IMR-90 (cell line): Measurements from ENCODE around the gene GPI. TPM values are rescaled to one million over a fixed set of nuclear protein-coding genes. Genes with fewer than 3 reads are reported as not detected.

Source experiments
- ATAC-seq: fragments of 200-7000 bp; cut with Tn5 transposase; 2 replicates; pipeline ENCODE4 v1.9.1; 2020; ENCODE audit warnings: low read depth, mild to moderate bottlenecking, moderate library complexity
- BruUV-seq: library from RNA; stranded (reverse); fragments of 400-500 nt; replicated peaks from 2 replicates; lab custom pipeline; 2021; lab: Mats Ljungman, UMichigan
- CTCF ChIA-PET: fragments of 300-600 bp; formaldehyde crosslinking; extraction: SDS; loops from one replicate; lab custom pipeline; 2021; ENCODE audit warnings: antibody characterized with exemption; lab: Yijun Ruan, JAX
- POLR2A ChIA-PET: fragments of 300-600 bp; sonication (Branson Sonifier 250); formaldehyde crosslinking; loops from one replicate; lab custom pipeline; 2022; ENCODE audit warnings: antibody characterized with exemption; ENCODE audit not compliant: unreplicated experiment; lab: Charles Lee
- DNase-seq: peaks from one replicate; pipeline ENCODE4 v3.0.0; 2013
- H2AFZ ChIP-seq: replicated peaks from 2 replicates; pipeline ENCODE3; 2013; ENCODE audit warnings: low read length, mild to moderate bottlenecking; ENCODE audit not compliant: poor library complexity
- H2AK5ac ChIP-seq: 2 replicates; pipeline ENCODE4 v1.6.1; 2013; ENCODE audit warnings: low read depth, low read length, inconsistent platforms
- H2AK9ac ChIP-seq: replicated peaks from 2 replicates; pipeline ENCODE3; 2013; ENCODE audit warnings: mild to moderate bottlenecking, low read depth, low read length, moderate library complexity; ENCODE audit not compliant: poor library complexity
- H2BK120ac ChIP-seq: 2 replicates; pipeline ENCODE4 v1.6.1; 2013; ENCODE audit warnings: low read depth, low read length, inconsistent platforms
- H2BK15ac ChIP-seq: 3 replicates; pipeline ENCODE4 v1.6.1; 2013; ENCODE audit warnings: low read depth, low read length, inconsistent platforms
- H2BK20ac ChIP-seq: 2 replicates; pipeline ENCODE4 v1.6.1; 2013; ENCODE audit warnings: low read depth, mild to moderate bottlenecking, inconsistent platforms, low read length, moderate library complexity
- H2BK5ac ChIP-seq: 2 replicates; pipeline ENCODE4 v1.6.1; 2013; ENCODE audit warnings: mild to moderate bottlenecking, low read depth, low read length, inconsistent platforms; ENCODE audit not compliant: poor library complexity, severe bottlenecking
- H3K14ac ChIP-seq: replicated peaks from 2 replicates; pipeline ENCODE4 v1.6.1; 2013; ENCODE audit warnings: low read depth, low read length, inconsistent platforms
- H3K18ac ChIP-seq: 2 replicates; pipeline ENCODE4 v1.6.1; 2013; ENCODE audit warnings: low read depth, low read length, control low read depth
- H3K23ac ChIP-seq: 2 replicates; pipeline ENCODE4 v1.6.1; 2013; ENCODE audit warnings: low read depth, low read length, inconsistent platforms
- H3K27ac ChIP-seq: 2 replicates; pipeline ENCODE4 v1.5.1; 2013; ENCODE audit warnings: mild to moderate bottlenecking, control low read depth, low read length; ENCODE audit not compliant: insufficient read depth
- H3K27me3 ChIP-seq: 2 replicates; pipeline ENCODE4 v1.6.1; 2013; ENCODE audit warnings: low read length; ENCODE audit not compliant: control insufficient read depth, insufficient read depth
- H3K36me3 ChIP-seq: 2 replicates; pipeline ENCODE4 v1.6.1; 2013; ENCODE audit warnings: low read length, mixed read lengths; ENCODE audit not compliant: control insufficient read depth, insufficient read depth
- H3K4ac ChIP-seq: 2 replicates; pipeline ENCODE4 v1.6.1; 2013; ENCODE audit warnings: low read depth, low read length, inconsistent platforms
- H3K4me1 ChIP-seq: 2 replicates; pipeline ENCODE4 v1.6.1; 2013; ENCODE audit warnings: low read length, mixed read lengths; ENCODE audit not compliant: control insufficient read depth, insufficient read depth
- H3K4me2 ChIP-seq: 2 replicates; pipeline ENCODE4 v1.6.1; 2013; ENCODE audit warnings: low read depth, mild to moderate bottlenecking, control low read depth, low read length, moderate library complexity
- H3K4me3 ChIP-seq: 2 replicates; pipeline ENCODE4 v1.5.1; 2013; ENCODE audit warnings: low read depth, mild to moderate bottlenecking, control low read depth, low read length, moderate library complexity; ENCODE audit not compliant: insufficient read depth
- H3K56ac ChIP-seq: 2 replicates; pipeline ENCODE4 v1.6.1; 2013; ENCODE audit warnings: low read length, inconsistent platforms; ENCODE audit not compliant: insufficient read depth; ENCODE audit errors: extremely low read depth
- H3K79me1 ChIP-seq, 2 experiments: 2 replicates each; pipeline ENCODE4 v1.6.1; 2013; ENCODE audit warnings: low read length in 2 of 2, inconsistent platforms in 1 of 2, low read depth in 1 of 2
- H3K9ac ChIP-seq: 2 replicates; pipeline ENCODE4 v1.6.1; 2013; ENCODE audit warnings: low read depth, low read length, control low read depth
- H3K9me1 ChIP-seq: 2 replicates; pipeline ENCODE4 v1.6.1; 2013; ENCODE audit warnings: low read length, inconsistent platforms; ENCODE audit not compliant: insufficient read depth
- H3K9me3 ChIP-seq: 2 replicates; pipeline ENCODE4 v1.6.1; 2013; ENCODE audit warnings: low read length; ENCODE audit not compliant: control insufficient read depth, insufficient read depth
- H4K20me1 ChIP-seq: 2 replicates; pipeline ENCODE4 v1.6.1; 2013; ENCODE audit warnings: low read length, inconsistent platforms; ENCODE audit not compliant: insufficient read depth
- H4K5ac ChIP-seq: 2 replicates; pipeline ENCODE4 v1.6.1; 2013; ENCODE audit warnings: mild to moderate bottlenecking, low read depth, low read length, control low read depth
- H4K8ac ChIP-seq, 2 experiments: 2 replicates each; pipeline ENCODE4 v1.6.1; 2013; ENCODE audit warnings: low read depth in 2 of 2, low read length in 2 of 2, control low read depth in 1 of 2, inconsistent platforms in 1 of 2
- H4K91ac ChIP-seq: 2 replicates; pipeline ENCODE4 v1.6.1; 2013; ENCODE audit warnings: low read depth, low read length, inconsistent platforms; ENCODE audit not compliant: insufficient read depth
- CEBPB ChIP-seq: IDR thresholded peaks from 2 replicates; pipeline ENCODE4 v1.6.1; 2012; ENCODE audit warnings: low read depth, low read length, improper control_type of control experiment
- WGBS, 2 experiments: methylation state at CpG; one replicate each; pipeline versions ENCODE4 v1.1.5 to v1.1.7; 2013; ENCODE audit warnings: missing lambda C conversion rate in 2 of 2; ENCODE audit not compliant: insufficient read length in 1 of 2; ENCODE audit errors: extremely low coverage in 2 of 2; 5-methylcytosine and 5-hydroxymethylcytosine counted together
- dilution Hi-C: fragments of 300-500 bp; cut with HindIII; formaldehyde crosslinking; loops from one replicate; pipeline ENCODE4 v1.14.3; 2018; ENCODE audit warnings: low sequenced_read_pairs; ENCODE audit not compliant: unreplicated experiment
- in situ Hi-C: fragments of 300-500 bp; cut with MboI; formaldehyde crosslinking; loops from 3 replicates; pipeline ENCODE4 v1.14.3; 2019; ENCODE audit warnings: low sequenced_read_pairs, inconsistent platforms, mixed read lengths
- intact Hi-C: fragments of 100-400 bp; cut with micrococcal nuclease; formaldehyde crosslinking; loops from 2 replicates; pipeline ENCODE4 v1.10.0; 2022
- polyA plus RNA-seq, 3 experiments: library from polyadenylated mRNA; depleted of rRNA; stranded (reverse); fragments of >200 nt; gene quantifications; 2 replicates each; pipeline ENCODE4 v1.2.3, GENCODE V29; 2012; ENCODE audit warnings: low replicate concordance in 1 of 3
- total RNA-seq: library from RNA; depleted of rRNA; stranded (reverse); fragments of >200 nt; gene quantifications from 2 replicates; pipeline ENCODE4 v1.2.3, GENCODE V29; 2012

The GPI gene
- total and polyA plus RNA-seq, 2 of the 4 experiments (the other 2 are of a cell fraction) = 147 to 239 TPM

- dilution Hi-C loops = no loop called here
- no peak for TF ChIP-seq CEBPB
Observed at GRCh38 chr19:34360354-34360909, 4.6 kb upstream of the GPI start.

More at GRCh38 chr19:34360354-34360909, 4.6 kb upstream of the GPI start:
- H3K9ac ChIP-seq = no peak overlapping the region
- peak overlapping the region; percentile 56; the same call in 1 of the 2 replicates for H2BK20ac ChIP-seq
- POLR2A ChIA-PET = no interaction called here
- H3K9me3 ChIP-seq = no peaks in the 10 kb centered on the region
- peaks cover 3% of the 10 kb centered on the region for H3K36me3 ChIP-seq
- peaks cover 0 to 11% of the 10 kb centered on the region in 2 experiments; a peak in 2 of 4 replicates for H3K79me1 ChIP-seq
- H2BK120ac ChIP-seq = peak overlapping the region; percentile 78
- in situ Hi-C loops = no loop called here
- peak overlapping the region; percentile 82; the same call in 2 of the 3 replicates for H2BK15ac ChIP-seq
- peak overlapping the region; percentile 98; the same call in 1 of the 2 replicates for H3K4ac ChIP-seq
- no CpG with 5 or more reads among the region's 9 CpGs for WGBS, 2 experiments
- H3K23ac ChIP-seq = no peak overlapping the region
- intact Hi-C loops = no loop called here
- DNase-seq (no peak), ATAC-seq (no peak)
- no peak overlapping the region for H3K14ac ChIP-seq
- no peak overlapping the region for H3K56ac ChIP-seq
- H3K27ac ChIP-seq = no peak overlapping the region
- no peaks in the 10 kb centered on the region; the same call in 1 of the 2 replicates for H4K20me1 ChIP-seq
- no peak overlapping the region for H3K18ac ChIP-seq
- CTCF ChIA-PET = no interaction called here
- peaks cover 9% of the 10 kb centered on the region for H3K4me1 ChIP-seq
- H3K9me1 ChIP-seq = peaks cover 19% of the 10 kb centered on the region
- H3K4me2 ChIP-seq = no peak overlapping the region
- H2AFZ ChIP-seq = no peak overlapping the region
- peak overlapping the region; percentile 97 for H2AK5ac ChIP-seq
- no peaks in the 10 kb centered on the region for H3K27me3 ChIP-seq
- peak overlapping the region; percentile 95 to 97; a peak in 3 of 4 replicates for H4K8ac ChIP-seq
- peak overlapping the region; percentile 98; the same call in 1 of the 2 replicates for H4K91ac ChIP-seq
- peak overlapping the region; percentile 95 for H4K5ac ChIP-seq
- H2BK5ac ChIP-seq = no peak overlapping the region
- BruUV-seq = no TSS peak
- H2AK9ac ChIP-seq = peak overlapping the region; percentile 95
- H3K4me3 ChIP-seq = no peak overlapping the region
